ENCODE data around the gene FCRL6.

Gene FCRL6

DNA sequence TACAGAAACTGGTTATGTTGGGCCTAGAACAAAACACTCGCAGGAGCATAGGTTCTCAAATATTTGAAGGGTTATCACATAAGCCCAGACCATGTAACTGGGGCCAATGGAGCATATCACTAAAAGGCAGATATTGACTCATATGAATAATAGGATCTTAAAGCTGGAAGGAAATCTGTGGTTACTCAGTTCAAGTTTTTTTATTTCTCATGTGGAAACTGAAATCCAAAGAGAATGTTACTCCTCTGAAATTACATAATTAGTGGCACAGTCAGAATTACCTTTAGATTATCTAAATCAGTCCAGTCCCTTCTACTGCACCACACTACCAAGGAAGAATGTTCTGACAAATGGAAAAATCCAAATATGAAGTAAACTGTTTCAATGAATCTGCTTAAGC lies 36.6 kb downstream of the FCRL6 start:
- no peak for DNase-seq

DNA sequence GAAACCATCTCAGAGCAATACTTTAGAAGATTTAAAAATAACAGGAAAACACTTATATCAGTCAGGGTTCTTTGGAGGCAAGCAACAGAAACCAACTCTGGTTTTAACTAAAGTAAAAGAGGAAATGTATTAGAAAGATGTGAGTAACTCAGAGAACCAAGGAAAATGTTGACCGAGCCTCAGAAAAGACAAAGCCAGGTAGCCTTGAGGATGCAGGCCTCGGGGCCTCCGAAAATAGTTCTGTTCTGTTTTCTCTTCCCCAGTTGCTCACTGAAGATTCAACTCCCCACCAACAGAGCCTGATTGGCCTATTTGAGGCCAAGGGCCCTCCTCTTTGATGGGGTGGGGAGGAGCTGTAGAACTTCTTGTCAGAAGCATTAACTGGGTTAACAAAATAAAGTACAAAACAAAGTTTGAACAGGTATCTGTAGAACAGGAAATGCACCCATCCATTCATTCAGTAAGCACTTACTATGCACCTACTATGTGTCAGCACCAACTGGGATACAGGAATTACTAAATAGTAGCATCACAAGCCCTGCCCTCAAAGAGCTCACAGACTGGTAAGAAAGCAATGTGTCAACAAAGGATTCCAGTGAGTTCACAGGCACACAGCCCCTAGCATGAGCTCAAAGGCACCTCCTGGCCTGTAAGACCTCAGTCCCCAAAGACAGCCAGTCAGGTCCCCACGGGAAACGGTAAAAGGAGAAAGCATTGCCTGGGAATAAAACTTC lies 37.1 kb downstream of the FCRL6 start:
- DNase-seq, result no peak

- DNase-seq, result no peak
These were observed 39.6 kb downstream of the FCRL6 start for GRCh38 chr1:159841749-159842148.

- no peak for DNase-seq
These were observed 41.3 kb downstream of the FCRL6 start for GRCh38 chr1:159843459-159843858.

GRCh38 chr1:159845751-159846629 lies 43.8 kb downstream of the FCRL6 start:
- no peak for DNase-seq

- no peak for DNase-seq
These were observed 45.1 kb downstream of the FCRL6 start for GRCh38 chr1:159847231-159847630.

DNA sequence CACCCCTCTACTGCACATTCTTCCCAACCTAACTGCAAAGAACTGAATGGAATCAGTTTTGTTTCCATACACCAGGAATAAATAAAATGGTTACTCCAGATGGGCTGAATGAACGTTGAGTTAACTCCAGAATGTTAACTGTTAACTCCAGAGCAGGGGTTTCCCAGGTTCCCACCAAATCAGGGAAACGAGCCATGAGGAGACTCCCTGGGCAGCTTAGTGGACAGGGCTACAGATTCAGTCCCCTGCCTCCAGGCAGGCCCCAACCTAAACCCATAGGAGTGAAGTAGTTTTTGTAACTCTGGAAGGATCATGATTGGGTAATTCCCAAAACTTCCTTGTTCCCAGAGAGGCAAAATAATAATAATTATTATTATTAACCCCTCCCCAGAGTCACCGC lies 46.2 kb downstream of the FCRL6 start:
- no peak for DNase-seq

DNA sequence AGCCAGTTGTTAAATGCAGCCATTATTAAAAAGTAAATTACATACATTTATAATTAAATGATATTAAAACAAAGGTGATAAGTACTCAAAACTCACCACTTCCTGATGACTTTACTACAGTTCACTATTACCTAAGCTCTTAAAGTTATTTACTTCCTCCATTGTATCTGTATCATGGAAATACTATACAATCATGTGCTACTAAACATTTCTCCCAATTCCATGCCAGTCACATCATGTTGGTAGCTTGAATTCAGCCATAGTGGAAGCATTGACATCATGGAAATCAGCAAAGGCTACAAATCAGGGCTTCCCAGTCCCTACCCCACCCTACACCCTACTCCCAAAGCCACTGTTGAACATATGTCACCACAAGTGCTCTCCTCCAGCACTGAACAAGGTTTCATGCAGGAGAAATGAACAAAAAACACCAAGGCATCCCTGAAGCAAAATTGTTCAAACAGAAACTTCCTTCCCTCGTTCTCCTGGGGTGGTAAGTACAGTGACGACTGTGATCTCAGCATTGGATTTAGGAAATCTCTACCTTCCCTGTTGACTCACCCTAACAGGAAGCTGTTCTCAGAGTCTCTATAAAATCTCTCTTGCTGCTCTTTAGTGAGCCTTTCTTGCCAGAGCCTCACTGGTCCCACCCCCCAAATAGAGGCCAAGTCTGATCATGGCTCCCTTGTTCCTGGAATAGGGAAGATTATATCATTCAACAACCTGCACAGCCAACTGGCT lies 47.6 kb downstream of the FCRL6 start:
- DNase-seq, result peak; percentile 65

- no peak for DNase-seq
These were observed 49.2 kb downstream of the FCRL6 start for GRCh38 chr1:159851407-159851806.

- peak; percentile 60 for DNase-seq
These were observed 51.4 kb downstream of the FCRL6 start for GRCh38 chr1:159853417-159854115.

GRCh38 chr1:159854116-159854692 lies 52.0 kb downstream of the FCRL6 start:
- DNase-seq, result peak; percentile 35

GRCh38 chr1:159854693-159855192 lies 52.6 kb downstream of the FCRL6 start:
- DNase-seq, result peak; percentile 82

GRCh38 chr1:159855709-159856108 lies 53.5 kb downstream of the FCRL6 start:
- DNase-seq, result no peak

DNA sequence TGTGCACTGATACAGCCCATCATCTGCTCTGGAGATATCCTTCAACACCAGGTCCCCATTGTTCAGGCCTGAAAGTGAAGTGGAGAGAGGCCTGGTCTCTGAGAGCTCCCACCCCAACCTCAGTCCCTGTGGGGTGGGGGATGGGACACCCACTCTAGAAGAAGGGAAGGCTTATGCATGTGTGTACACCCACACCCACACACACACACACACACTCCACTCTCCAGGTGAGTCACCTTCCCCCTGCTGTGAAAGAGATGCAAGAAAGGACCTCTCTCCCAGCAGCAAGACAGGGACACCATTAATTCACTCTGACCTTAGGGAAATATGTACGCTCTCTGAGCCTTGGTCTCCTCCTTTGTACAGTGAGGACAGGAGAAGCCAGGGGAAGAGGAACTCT lies 54.4 kb downstream of the FCRL6 start:
- DNase-seq, result no peak

GRCh38 chr1:159857889-159858288 lies 55.7 kb downstream of the FCRL6 start:
- DNase-seq, result no peak

GRCh38 chr1:159859767-159860322 lies 57.7 kb downstream of the FCRL6 start:
- DNase-seq, result no peak

GRCh38 chr1:159860456-159860855 lies 58.3 kb downstream of the FCRL6 start:
- no peak for DNase-seq

DNA sequence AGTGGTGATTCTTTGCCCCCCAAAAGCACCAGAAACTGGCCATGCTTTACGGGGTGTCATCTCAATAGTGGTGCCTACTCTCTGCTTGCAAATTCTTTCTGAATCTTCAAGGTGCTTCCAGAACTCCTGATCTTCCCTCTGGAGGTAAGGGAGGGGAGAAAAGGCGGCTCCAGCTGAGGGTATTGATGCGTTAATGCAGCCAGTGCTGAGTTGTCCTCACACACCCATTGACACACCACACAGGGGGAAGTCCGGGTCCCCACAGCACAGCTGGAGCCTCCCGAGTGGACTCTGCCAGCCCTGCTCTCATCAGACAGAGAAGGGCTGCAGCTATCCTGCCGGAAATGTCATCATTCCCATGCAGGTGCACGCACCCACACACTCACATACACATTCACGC lies 59.1 kb downstream of the FCRL6 start:
- DNase-seq, result no peak

DNA sequence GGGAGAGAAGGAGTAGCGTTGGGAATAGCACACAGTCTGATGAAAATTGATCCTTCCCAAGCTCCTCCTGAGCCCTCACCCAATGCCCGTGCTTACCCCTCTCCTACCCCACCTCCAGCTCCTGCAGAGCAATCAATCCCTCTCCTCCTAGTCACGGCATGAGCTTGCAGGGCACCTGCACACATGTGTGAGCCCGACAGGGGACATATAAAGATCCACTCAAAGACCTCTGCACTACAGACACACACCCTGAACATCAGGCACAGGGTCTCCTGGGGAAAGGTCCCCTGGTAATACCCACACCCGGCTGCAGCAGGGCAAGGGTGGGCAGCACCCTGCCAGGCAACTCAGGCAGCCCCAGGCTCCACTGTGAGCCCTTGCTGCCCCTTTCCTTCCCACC lies 59.9 kb downstream of the FCRL6 start:
- DNase-seq, result no peak

GRCh38 chr1:159862557-159862956 lies 60.4 kb downstream of the FCRL6 start, which contains the start of gene VSIG8:
VSIG8 (minus strand) TSS chr1:159862657; CDS start chr1:159862521, 136 bp downstream.
- DNase-seq, result no peak

- DNase-seq, result no peak
These were observed 62.1 kb downstream of the FCRL6 start for GRCh38 chr1:159864262-159864661.

Measured in fibroblast of skin of right biceps (primary cell).